Measurements from ENCODE around the gene SEMG1. TPM values are rescaled to one million over a fixed set of nuclear protein-coding genes. Genes with fewer than 3 reads are reported as not detected.

Gene SEMG1
- total RNA-seq, 1 experiment from 2014 or later = 0.21 TPM

DNA sequence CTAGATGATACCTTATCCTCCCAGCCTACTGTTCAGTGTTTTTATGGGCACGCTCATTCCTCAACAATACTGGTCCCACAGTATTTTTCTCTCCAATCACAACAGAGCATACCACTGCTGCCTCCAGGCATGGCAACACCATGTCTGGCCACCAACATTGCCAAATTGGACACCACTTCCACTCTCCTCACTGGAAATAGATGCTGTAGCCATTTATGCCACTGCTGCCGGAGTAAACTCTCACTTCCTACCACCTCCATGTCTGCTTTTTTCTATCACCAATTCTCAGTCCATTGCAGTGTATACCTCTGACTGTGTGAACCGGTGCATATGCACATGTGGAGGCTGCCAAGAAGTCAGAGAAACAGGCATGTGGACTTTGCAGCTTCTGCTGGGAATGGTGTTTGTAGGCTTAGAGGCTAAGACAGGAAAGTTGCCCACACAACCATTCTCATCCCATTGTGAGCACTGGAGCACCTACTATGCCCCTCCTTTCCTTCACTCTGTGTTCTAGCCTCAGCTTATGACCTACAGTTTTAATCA lies 17.7 kb upstream of the SEMG1 start:
- BruUV-seq (replicated peaks) = no TSS peak
- H3K9me3 Mint-ChIP-seq (ENCODE audit: low read depth, unreplicated experiment) = no peaks in the 10 kb centered on the region
- no peak overlapping the region for H3K4me3 Mint-ChIP-seq (ENCODE audit: low read depth, unreplicated experiment)
- TF ChIP-seq, protein P1, sequence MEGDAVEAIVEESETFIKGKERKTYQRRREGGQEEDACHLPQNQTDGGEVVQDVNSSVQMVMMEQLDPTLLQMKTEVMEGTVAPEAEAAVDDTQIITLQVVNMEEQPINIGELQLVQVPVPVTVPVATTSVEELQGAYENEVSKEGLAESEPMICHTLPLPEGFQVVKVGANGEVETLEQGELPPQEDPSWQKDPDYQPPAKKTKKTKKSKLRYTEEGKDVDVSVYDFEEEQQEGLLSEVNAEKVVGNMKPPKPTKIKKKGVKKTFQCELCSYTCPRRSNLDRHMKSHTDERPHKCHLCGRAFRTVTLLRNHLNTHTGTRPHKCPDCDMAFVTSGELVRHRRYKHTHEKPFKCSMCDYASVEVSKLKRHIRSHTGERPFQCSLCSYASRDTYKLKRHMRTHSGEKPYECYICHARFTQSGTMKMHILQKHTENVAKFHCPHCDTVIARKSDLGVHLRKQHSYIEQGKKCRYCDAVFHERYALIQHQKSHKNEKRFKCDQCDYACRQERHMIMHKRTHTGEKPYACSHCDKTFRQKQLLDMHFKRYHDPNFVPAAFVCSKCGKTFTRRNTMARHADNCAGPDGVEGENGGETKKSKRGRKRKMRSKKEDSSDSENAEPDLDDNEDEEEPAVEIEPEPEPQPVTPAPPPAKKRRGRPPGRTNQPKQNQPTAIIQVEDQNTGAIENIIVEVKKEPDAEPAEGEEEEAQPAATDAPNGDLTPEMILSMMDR (IDR thresholded peaks at IDR 0.05; ENCODE audit: unreplicated experiment) = no peak
- no peak overlapping the region for H3K27ac Mint-ChIP-seq (ENCODE audit: unreplicated experiment)
- CTCF ChIA-PET = interaction anchor here (1.5 kb wide), 1 partner anchor 13 kb away, joined by 3 read pairs; no protein-coding TSS in a partner anchor
- no peaks in the 10 kb centered on the region for H3K36me3 Mint-ChIP-seq (ENCODE audit: insufficient read depth, unreplicated experiment)
- DNase-seq = no peak
- peaks cover 46% of the 10 kb centered on the region for H3K27me3 Mint-ChIP-seq (ENCODE audit: unreplicated experiment)
- intact Hi-C loops (cut with micrococcal nuclease; ENCODE audit: unreplicated experiment) = no loop called here
- peaks cover 13% of the 10 kb centered on the region for H3K4me1 Mint-ChIP-seq (ENCODE audit: low read depth, unreplicated experiment)

DNA sequence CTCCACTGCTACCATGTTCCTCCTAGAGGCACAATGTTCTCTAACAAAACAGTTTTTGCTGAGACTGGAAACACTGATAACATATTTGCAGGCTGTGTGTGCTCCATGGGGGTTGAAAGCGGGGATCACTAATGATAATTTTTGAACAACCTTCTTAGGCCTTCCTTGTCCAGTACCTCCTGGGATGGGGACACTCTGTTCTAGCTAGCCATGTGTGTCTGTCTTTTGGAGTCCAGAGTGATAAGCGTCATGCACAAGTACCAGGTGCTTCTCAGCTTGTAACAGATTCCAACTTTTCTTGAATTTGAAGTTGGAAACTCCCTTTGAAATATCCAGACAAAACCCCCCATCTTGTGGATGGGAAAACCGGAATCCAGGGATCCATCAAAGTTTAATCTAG lies 17.0 kb upstream of the SEMG1 start:
- no peak for DNase-seq
- no TSS peak for BruUV-seq (replicated peaks)
- intact Hi-C loops (cut with micrococcal nuclease; ENCODE audit: unreplicated experiment) = no loop called here

DNA sequence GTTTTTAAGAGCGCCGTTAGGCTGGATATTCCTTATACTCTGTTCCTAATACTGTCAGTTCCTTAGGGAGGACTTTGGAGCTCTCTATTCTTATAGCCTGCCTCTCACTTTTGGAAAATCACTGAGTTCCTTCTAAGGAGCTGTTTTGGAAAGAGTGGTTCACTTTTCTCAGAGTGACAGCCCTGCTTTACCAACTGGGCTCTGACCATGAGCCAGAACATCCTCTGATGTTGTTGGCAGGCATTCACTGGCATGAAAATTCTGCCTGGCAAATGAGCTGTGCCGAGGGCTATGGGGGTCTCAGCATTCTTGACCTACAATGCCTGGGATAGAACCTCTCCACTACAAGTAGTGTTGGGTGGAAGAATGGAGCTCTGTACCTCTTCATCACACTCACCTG lies 14.9 kb upstream of the SEMG1 start:
- H3K27me3 Mint-ChIP-seq (ENCODE audit: unreplicated experiment) = peaks cover 50% of the 10 kb centered on the region
- CTCF ChIA-PET = interaction anchor here (0.7 to 1.0 kb wide), 3 partner anchors 8 to 17 kb away, joined by 3 read pairs; partner anchors contain the start of gene PI3
- H3K27ac Mint-ChIP-seq (ENCODE audit: unreplicated experiment) = no peak overlapping the region
- no peak for DNase-seq
- TF ChIP-seq, protein P1 (IDR thresholded peaks at IDR 0.05; ENCODE audit: unreplicated experiment) = no peak
- H3K36me3 Mint-ChIP-seq (ENCODE audit: insufficient read depth, unreplicated experiment) = no peaks in the 10 kb centered on the region
- no peaks in the 10 kb centered on the region for H3K9me3 Mint-ChIP-seq (ENCODE audit: low read depth, unreplicated experiment)
- intact Hi-C loops (cut with micrococcal nuclease; ENCODE audit: unreplicated experiment) = no loop called here
- no peak overlapping the region for H3K4me3 Mint-ChIP-seq (ENCODE audit: low read depth, unreplicated experiment)
- BruUV-seq (replicated peaks) = no TSS peak
- no peaks in the 10 kb centered on the region for H3K4me1 Mint-ChIP-seq (ENCODE audit: low read depth, unreplicated experiment)

More for the DNA sequence above, 17.0 kb upstream of the SEMG1 start:
- Mint-ChIP-seq H3K27ac (ENCODE audit: unreplicated experiment) (no peak overlapping the region), H3K27me3 (ENCODE audit: unreplicated experiment) (peaks cover 48% of the 10 kb centered on the region), H3K4me1 (ENCODE audit: low read depth, unreplicated experiment) (peaks cover 6% of the 10 kb centered on the region), H3K9me3 (ENCODE audit: low read depth, unreplicated experiment) (no peaks in the 10 kb centered on the region), H3K36me3 (ENCODE audit: insufficient read depth, unreplicated experiment) (no peaks in the 10 kb centered on the region), H3K4me3 (ENCODE audit: low read depth, unreplicated experiment) (no peak overlapping the region)
- CTCF ChIA-PET = no interaction called here
- TF ChIP-seq, protein P1 (IDR thresholded peaks at IDR 0.05; ENCODE audit: unreplicated experiment) = no peak

DNA sequence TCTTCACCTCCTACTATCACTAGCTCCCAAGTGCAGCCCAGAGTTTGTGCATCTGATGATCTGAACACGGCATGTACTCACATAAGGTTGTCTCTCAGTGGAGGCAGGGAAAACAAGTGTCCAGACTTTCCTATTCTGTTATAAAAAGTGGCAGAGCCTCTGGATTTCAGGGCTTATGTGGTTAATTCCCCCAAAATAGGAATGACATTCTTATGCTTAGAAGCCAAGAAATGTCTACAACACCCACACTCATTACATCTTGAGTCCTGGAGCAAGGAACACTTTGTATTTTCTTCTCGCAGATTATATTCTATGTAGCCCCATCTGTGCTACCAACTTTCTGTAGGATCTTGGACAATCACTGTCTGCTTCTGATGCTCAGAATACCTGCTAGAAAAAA lies 13.5 kb upstream of the SEMG1 start:
- H3K4me3 Mint-ChIP-seq (ENCODE audit: low read depth, unreplicated experiment) = no peak overlapping the region
- CTCF ChIA-PET = no interaction called here
- H3K27ac Mint-ChIP-seq (ENCODE audit: unreplicated experiment) = no peak overlapping the region
- no TSS peak for BruUV-seq (replicated peaks)
- intact Hi-C loops (cut with micrococcal nuclease; ENCODE audit: unreplicated experiment) = no loop called here
- TF ChIP-seq, protein P1 (IDR thresholded peaks at IDR 0.05; ENCODE audit: unreplicated experiment) = no peak
- no peaks in the 10 kb centered on the region for H3K9me3 Mint-ChIP-seq (ENCODE audit: low read depth, unreplicated experiment)
- peaks cover 64% of the 10 kb centered on the region for H3K27me3 Mint-ChIP-seq (ENCODE audit: unreplicated experiment)
- H3K4me1 Mint-ChIP-seq (ENCODE audit: low read depth, unreplicated experiment) = no peaks in the 10 kb centered on the region
- no peaks in the 10 kb centered on the region for H3K36me3 Mint-ChIP-seq (ENCODE audit: insufficient read depth, unreplicated experiment)
- DNase-seq = no peak
